ENCODE results near the gene NKIRAS2.

NKIRAS2 gene

DNA sequence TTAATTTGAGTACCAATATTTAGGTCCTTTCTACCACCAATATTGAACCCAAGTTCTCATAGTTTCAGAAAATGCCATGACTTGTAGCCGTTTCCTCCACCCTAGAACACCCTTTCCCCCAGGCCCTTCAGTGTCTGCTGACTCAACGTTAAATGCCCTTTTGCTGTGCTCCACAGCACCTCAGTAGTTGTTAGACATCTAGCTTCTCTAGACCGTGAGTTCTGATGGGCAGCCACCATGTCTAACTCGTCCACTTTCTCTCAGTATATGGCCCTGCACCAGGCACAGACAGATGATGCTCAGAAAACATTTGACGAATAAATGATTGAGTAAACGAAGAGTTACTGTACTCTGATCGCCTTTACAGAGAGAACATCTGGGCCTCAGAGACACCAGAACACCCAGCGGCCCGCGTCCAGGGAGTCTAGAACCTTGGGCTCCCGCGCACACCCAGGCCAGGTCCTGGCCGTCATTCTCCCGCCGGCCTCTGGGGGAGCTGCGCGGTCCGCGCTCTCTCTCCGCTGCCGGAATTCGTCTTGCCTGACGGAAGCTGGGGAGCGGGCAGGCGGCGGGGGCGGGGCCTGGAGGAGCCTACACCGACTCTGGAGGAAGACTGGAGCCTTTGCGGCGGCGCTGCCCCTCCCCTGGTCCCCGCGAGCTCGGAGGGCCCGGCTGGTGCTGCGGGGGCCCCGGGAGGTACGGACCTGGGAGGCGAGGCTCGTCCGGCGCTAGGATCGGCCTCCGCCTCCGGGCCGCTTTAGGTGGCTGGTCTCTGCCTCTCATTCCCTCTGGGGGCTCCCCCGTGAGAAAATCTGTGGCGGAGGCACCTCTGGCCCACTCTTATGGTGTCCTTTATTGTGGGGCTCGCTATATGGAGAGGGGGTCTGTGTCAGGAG is at the start of gene NKIRAS2:
Gene NKIRAS2 (plus strand): TSS at position 582 of the 896 bp plus-strand sequence. CDS start 1,488 bp downstream, outside the sequence.
- in situ Hi-C loops (cut with MboI; ENCODE audit: low sequenced_read_pairs) = no loop called here

DNA sequence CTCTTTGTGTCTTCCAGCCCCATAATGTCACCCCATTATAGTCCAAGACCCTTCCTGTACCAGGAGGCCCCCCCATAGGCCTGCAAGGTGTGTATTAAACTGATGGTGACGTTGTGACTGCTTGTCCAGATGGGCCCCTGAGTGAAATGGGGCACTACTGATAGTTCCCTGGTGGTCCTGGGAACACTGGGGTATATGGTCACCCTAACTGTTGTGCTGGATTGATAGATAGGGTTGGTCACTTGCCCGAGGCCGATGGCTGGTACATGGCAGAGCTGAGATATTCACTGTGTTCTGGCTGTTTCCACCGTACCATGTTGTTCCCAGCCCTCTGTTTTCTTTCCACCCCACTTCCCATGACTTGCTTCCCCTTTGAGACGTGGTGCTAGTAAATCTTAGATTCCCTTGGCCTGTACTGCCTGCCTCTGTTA is 49.0 kb upstream of the NKIRAS2 start:
- in situ Hi-C loops (cut with MboI; ENCODE audit: low sequenced_read_pairs) = no loop called here

DNA sequence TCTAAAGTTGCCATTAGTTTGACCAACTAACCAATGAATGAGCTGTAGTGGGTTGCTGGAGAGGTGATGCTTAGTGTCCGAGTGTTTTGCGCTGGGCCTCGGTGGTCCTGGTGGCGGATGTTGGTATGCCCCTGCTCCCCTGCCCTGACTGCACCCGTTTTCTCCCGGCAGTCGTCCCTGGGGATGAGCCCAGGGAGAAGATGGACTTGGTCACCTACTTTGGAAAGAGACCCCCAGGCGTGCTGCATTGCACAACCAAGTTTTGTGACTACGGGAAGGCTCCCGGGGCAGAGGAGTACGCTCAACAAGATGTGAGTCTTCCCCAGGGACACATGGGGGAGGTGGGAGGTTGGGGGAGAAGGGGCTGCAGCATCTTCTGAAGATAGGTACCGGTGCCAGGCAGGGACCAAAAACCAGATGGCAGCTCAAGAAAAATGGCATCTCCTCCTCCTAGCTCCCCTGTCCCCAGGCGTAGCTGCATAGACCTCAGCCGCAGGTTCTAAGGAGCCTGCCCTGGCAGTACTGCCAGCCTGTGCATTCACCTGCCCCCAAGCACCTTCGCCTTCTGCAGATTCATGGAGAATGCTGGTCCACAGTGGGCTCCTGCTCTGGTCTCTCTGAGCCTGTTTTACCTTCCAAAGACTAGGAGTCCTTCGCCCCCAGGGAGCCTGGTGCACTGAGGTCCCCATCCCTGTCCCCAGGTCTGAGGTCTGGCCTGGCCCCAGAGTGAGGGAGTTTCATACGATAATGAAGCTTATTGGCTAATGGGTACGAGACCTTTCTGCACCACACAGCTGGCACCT is 48.0 kb upstream of the NKIRAS2 start:
- in situ Hi-C loops (cut with MboI; ENCODE audit: low sequenced_read_pairs) = no loop called here

DNA sequence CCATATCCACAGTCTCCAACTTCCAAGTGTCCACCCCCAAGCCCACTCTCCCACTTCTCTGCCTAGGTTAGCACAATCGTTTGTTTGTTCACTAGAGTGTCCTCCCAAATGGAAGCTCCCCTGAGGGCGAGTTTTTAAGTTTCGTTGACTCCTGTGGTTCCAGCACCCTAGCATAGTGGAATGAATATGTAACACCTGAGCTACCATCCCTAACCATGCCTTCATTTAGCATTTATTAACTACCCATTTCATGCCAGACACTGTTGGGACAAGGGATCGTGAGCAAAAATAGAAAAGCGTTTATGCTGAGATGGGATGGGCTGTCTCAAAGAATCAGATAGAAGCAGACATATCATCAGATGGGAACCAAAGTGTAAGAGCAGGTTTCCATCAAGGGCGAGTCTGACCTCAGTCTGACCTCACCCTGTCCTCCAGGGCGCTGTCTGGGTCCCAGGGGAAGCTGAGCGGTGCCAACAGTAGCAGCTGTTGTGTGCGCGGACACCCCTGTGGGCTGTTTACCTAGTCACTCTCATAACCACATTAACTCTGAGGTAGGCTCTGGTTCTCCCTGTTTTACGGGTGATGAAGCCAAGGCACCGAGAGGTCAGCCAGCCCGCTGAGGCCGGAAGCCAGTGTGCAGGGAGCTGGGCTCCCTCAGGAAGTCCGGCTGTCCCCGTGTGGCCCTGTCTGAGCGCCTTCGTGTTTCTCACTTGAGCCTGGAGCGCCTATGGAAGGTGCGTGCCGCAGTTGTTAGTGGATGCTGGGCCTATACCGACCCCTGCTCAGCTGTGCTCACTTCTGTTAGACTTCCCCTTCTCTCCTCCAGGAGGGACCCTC is 47.1 kb upstream of the NKIRAS2 start:
- in situ Hi-C loops (cut with MboI; ENCODE audit: low sequenced_read_pairs) = no loop called here

DNA sequence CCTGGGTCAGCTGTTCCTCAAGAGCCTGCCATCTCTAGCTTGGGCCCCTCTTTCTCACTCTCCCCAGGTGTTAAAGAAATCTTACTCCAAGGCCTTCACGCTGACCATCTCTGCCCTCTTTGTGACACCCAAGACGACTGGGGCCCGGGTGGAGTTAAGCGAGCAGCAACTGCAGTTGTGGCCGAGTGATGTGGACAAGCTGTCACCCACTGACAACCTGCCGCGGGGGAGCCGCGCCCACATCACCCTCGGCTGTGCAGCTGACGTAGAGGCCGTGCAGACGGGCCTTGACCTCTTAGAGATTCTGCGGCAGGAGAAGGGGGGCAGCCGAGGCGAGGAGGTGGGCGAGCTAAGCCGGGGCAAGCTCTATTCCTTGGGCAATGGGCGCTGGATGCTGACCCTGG is 46.5 kb upstream of the NKIRAS2 start:
- in situ Hi-C loops (cut with MboI; ENCODE audit: low sequenced_read_pairs) = no loop called here

DNA sequence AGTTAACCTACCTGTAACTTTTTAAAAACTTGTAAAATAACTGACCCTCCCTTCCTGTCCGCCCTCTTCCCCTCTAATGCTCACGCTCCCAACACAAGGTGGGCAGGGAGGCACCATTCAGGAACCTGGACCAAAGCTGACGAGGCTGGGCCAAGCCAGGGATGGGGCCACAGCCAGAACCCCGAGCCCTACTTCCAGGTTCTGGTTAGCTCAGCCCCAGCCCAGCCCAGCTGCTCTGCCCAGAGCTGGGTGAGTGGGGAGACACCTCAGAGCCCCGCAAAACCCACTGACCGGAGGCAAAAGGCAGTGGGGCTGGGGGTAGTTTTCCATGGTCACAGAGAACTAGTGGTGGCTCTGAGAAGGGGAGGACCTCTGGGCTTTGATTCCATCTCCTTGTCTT is 45.9 kb upstream of the NKIRAS2 start:
- in situ Hi-C loops (cut with MboI; ENCODE audit: low sequenced_read_pairs) = no loop called here

DNA sequence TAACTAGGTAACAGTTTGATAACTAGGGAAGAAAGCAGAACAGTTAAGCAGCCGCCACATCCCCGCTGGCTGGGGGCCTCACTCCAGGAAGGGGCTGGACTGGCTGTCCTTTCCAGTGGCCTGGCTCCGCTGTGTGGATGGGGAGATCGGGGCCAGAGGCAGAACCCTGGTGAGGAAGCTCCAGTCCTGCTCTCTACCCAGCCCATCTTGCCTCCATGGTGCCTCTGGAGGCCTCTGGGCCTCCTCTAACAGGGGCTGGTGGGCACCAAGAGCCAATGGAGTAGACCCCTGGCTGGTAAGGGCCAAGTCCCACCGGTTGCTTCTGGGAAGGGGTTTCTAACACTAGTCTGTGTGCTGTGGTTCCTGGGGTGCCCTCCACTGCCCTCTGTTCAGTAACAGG is 45.2 kb upstream of the NKIRAS2 start:
- in situ Hi-C loops (cut with MboI; ENCODE audit: low sequenced_read_pairs) = no loop called here

DNA sequence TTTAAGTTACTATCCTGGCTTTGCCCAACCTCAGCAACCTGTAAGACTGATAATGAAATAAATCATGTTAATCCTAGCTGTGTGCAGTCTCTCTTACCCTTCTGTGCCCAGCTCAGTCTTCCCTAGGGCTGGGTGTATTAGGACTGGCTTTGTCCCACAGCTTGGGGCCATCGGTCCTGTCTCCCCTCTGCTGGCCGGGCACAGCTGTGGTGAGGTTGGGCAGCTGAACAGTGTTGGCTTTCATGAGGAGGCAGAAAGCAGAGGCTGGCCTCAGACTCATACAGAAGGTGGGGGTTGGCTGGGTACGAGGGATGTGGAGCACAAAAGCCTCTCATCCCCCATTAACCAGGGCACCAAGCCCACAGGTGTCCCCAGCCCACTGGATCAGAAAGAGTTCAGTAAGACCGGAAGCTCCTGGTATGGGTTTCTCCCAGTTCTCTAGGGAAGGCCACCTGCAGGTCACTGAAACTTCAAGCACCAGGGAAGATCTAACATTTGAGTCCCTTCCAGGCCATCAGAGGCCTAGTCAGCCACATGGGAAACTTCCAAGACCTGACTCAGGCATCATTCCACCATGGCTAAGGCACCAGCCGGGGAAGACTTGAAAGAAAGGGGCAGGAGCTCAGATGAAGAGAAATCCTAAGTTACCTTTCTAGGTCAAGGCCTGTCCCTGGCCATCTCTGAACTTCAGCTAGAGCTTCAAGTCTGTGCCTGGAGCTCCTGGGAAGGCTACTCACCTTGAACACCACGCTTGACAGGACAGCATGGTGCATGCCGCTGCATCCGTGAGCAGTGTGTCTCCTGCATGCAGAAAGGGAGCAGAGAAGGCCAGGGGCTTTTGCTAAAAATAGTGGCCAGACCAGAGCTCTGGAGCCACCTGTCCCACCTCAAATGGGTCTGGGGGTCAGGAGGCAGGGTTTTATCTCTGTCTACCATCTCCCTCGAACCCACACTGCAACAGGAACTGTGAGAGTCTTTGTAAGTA is 44.5 kb upstream of the NKIRAS2 start:
- in situ Hi-C loops (cut with MboI; ENCODE audit: low sequenced_read_pairs) = no loop called here

DNA sequence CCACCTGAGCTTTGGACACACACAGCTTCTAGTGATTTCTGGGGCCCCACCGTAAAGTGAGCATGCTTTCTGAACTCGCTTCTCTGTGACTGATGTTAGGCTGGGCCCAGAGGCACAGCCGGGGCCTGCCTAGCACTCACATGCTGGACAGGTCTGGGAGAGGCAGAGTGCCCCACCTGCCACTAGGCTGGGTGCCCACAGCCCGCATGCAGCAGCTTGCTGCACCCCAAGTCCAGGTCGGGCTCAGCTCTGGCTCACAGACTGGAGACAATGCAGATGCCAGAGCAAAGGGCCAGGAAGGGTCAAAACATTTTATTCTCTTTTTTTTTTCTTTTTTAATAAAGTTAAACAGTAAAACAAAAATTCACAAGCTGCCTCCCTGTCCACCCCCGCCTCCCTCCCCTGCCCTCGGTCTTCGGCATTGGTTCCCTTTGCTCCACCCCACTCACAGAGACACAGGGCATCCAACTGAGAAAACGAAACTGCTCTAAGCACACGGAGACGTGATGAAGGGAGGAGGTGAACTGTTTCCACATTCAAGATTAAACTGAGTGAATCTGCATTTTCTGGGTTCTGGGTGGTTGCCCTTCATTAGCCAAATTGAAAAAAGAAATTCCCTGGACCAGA is 43.6 kb upstream of the NKIRAS2 start:
- in situ Hi-C loops (cut with MboI; ENCODE audit: low sequenced_read_pairs) = no loop called here

DNA sequence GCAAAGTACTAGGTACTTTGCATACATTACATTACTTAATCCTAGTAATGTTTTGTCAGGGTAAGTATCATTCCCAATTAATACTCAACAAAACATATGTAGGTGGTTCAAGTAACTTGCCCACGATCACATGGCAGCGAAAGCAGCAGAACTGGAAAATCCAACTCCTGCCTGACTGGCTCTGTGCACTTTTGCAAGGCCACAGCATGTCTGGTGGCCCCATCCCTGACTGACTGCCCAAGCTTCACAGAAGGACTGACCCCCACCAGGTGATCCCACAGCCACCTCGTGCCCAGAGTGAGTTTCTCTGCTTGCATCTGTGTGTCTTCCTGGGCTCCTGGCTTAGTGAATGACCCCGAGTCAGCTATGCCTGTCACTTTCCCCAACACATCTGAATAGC is 41.9 kb upstream of the NKIRAS2 start:
- in situ Hi-C loops (cut with MboI; ENCODE audit: low sequenced_read_pairs) = no loop called here

DNA sequence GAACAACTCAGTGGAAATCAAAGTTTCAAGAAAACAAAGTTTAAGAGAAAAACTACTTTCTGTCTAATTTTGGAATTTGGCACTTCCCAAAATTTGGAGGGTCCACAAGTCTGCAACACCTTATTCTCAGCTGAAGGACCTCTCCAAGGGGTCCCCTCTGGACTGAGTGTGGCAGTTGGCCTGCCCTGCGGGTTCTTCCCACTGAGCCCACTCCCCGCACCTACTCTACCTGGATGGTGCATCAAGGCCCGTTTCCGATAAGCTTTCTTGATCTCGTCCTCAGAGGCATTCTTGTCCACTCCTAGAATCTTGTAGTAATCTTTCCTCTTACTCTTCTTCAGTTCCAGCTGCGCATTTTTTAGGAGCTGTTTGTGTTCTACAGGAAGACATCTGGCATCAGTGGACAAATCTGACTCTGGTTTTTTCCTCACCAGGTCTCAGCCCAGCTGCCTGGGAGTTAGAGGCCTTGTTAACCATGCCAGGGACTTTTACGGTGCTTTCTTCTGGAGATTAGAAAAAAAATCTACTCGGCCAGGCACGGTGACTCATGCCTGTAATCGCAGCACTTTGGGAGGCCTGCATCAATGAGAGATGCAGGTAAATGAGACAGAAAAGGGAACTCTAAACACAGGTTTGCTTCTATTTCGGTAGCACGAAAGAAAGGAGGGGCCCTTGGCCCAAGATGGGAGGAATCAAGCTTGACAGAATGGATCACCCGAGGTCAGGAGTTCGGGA is 37.7 kb upstream of the NKIRAS2 start:
- in situ Hi-C loops (cut with MboI; ENCODE audit: low sequenced_read_pairs) = no loop called here

DNA sequence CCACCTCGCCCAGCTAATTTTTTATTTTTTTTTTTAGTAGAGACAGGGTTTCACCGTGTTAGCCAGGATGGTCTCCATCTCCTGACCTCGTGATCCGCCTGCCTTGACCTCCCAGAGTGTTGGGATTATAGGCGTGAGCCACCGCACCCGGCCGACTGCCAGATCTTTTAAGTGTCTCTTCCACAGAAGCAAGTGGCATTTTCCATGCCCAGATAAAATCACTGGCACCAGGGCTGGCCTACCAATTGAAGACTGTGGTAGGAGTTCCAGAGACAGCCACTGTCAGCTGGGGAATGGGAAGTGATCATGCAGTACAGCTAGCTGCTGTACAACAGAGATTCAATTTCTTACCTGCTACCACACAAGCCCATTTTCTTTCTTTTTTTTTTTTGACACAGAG is 35.4 kb upstream of the NKIRAS2 start:
- in situ Hi-C loops (cut with MboI; ENCODE audit: low sequenced_read_pairs) = no loop called here

DNA sequence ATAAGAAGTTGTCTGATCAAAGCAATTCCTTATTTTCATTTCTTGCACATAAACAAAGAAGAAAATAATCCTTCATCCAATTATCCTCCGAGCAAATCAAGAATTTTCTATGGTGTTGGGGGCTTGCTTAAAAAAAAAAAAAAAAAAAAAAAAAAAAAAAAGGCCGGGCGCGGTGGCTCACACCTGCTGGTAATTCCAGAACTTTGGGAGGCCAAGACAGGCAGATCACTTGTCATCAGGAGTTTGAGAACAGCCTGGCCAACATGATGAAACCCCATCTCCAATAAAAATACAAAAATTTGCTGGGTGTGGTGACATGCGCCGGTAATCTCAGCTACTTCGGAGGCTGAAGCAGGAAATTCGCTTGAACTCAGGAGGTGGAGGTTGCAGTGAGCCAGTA is 34.0 kb upstream of the NKIRAS2 start:
- in situ Hi-C loops (cut with MboI; ENCODE audit: low sequenced_read_pairs) = no loop called here

DNA sequence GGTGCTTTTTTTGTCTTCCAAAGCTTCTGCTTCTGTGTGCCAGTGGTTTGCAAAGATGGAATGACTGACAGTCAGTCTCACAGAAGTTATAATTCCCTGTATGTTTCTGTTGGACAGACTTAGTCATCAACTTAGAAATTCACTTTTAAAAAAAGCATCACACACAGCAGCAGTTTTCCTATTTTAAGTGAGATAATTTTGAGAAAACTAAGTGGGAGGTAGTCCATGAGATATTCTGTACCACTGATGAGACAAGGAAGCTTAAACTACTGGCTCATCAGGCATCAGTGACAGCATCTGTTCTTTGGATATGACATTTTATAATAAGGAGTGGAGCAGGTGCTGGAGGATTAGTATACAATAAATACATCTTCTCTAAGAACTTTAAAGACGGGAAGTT is 33.3 kb upstream of the NKIRAS2 start:
- in situ Hi-C loops (cut with MboI; ENCODE audit: low sequenced_read_pairs) = no loop called here

DNA sequence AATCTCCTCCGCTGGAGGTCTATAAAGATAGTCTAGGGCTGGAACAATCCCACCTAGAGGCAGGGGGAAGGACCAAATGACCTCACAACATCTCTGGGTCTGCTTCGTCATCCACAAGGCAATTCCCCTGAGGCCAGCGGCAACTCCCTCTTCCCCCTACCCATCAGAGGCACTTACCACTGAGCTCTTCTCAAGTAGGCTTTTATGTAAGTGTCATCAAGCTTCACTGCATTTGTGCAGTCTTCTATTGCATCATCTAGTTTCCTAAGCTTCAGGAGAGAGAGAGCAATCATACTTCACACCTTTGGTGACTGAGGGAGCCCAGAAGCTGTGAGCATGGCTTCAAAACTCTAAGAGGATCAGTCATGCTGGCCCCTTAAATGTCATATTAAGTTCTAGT is 32.2 kb upstream of the NKIRAS2 start:
- in situ Hi-C loops (cut with MboI; ENCODE audit: low sequenced_read_pairs) = no loop called here

DNA sequence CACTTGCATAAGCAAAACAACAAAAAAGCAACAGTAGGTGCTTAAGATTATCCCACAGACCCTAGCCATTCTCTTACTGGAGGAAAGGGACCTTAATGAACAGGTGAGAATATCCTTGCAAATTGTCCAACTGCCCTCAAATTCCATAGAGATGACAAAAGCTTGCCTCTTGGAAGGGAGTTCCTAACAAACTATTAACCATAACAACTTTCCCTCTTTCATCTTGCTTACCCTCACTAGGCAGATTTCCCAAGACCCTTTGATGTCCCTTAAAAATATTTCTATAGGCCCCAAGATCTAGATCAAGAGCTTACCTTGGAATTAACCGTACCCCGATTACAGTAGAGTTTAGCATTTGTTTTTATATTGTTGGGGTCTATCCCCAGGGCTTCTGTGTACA is 31.5 kb upstream of the NKIRAS2 start:
- in situ Hi-C loops (cut with MboI; ENCODE audit: low sequenced_read_pairs) = no loop called here

DNA sequence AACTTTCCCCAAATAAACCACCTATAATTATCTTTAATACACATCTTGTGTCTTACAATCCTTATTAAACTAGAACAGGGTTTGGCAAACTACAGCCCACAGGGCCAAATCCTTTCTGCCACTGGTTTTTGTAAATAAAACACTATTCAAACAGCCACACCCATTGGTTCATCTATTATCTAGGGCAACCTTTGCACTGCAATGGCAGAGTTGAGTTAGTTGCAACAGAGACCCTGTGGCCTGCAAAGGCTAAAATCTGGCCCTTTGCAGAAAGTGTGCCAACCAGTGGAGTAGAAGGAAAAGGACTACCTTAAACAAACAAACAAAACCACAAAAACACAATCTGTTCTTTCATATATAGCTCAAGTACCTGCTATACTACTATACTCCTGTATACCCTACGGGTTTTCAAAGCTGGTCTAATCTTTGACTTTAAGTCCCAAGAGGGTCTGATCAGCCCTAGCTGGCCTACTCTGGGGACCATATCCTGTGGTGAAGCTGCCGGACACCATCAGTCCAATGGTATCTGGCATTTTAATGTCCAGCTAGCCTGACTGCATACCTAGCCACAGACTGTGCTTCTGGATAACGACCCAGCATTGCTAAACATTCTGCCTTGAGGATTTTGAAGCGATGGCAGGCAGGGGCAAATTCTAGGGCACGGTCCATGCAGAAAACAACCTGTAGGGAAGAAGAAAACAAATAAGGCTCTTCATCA is 30.0 kb upstream of the NKIRAS2 start:
- in situ Hi-C loops (cut with MboI; ENCODE audit: low sequenced_read_pairs) = no loop called here

DNA sequence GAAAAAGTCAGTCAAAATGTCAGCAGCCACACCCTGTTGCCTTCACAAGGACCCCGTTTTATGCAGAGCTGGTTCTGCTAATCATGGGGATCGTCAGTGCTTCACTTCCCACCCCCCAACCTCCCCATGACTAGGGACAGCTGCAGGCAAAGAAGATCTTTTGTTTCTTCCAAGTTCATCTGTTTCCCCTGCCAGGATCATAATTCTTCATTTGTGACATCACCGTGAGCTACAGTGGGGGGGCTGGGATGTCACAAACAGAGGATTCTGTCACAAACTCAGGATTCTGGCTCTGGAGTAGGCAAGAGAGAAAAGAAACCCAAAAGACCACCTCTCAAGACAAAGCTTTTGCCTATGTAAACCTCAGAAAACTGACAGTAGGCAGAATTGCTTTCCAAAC is 27.3 kb upstream of the NKIRAS2 start:
- in situ Hi-C loops (cut with MboI; ENCODE audit: low sequenced_read_pairs) = no loop called here

All from HL-60/S4 treated with phorbol 12-myristate 13-acetate at 8.2 ng/mL for 4 days and 3 days (cell line).